ENCODE data around the gene TIAL1.
"Not testable (repeated sequence)": the region's sequence is repeated elsewhere in the genome, so short reads cannot be mapped to it uniquely, and the experiment has no call there.

TIAL1 gene

GRCh38 chr10:119531067-119531466 lies 65.7 kb downstream of the TIAL1 start:
- DNase-seq (ENCODE audit: low spot score): no peak

GRCh38 chr10:119528663-119529237 lies 68.0 kb downstream of the TIAL1 start:
- not testable (repeated sequence) for DNase-seq (ENCODE audit: low spot score)

- DNase-seq (ENCODE audit: low spot score): no peak
Observed at GRCh38 chr10:119526621-119527592, 69.9 kb downstream of the TIAL1 start.

- no peak for DNase-seq (ENCODE audit: low spot score)
Observed at GRCh38 chr10:119526149-119526548, 70.6 kb downstream of the TIAL1 start.

GRCh38 chr10:119525116-119525515 lies 71.6 kb downstream of the TIAL1 start:
- DNase-seq (ENCODE audit: low spot score): no peak

GRCh38 chr10:119524720-119525070 lies 72.1 kb downstream of the TIAL1 start:
- DNase-seq (ENCODE audit: low spot score): no peak

GRCh38 chr10:119523895-119524719 lies 72.7 kb downstream of the TIAL1 start:
- no peak for DNase-seq (ENCODE audit: low spot score)

Measured in pons (tissue), 1 donor.